Midbrain (tissue), 1 donor: Measurements from ENCODE around the gene MAPK10.
"Not testable (repeated sequence)": the region's sequence is repeated elsewhere in the genome, so short reads cannot be mapped to it uniquely, and the experiment has no call there.

Source experiments
- DNase-seq: peaks from one replicate; lab custom pipeline; 2025; lab: John Stamatoyannopoulos, UW

MAPK10 gene

DNA sequence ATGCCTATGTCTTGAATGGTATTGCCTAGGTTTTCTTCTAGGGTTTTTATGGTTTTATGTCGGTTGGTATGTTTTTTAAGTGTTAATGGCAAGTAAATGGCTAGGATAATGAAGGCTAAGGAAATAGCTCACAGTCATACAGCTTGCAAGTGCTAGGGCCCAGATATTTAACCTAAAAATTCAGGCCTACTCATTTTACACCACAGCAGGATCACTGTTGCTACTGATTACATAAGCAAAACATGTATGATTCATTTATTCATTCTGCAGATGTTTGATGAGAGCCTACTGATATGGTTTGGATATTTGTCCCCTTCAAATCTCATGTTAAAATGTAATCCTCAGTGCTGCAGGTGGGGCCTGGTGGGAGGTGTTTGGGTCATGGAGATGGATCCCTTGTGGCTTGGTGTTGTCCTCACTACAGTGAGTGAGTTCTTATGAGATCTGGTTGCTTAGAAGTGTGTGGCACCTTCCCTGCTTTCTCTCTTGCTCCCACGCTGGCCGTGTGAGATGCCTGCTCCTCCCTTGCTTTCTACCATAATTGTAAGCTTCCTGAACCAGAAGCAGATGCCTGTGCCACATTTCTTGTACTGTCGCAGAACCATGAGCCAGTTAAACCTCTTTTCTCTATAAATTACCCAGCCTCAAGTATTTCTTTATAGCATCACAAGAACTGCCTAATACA lies 175.5 kb downstream of the MAPK10 start:
- DNase-seq, result no peak

GRCh38 chr4:86181585-86181984 lies 178.3 kb downstream of the MAPK10 start:
- DNase-seq, result no peak

DNA sequence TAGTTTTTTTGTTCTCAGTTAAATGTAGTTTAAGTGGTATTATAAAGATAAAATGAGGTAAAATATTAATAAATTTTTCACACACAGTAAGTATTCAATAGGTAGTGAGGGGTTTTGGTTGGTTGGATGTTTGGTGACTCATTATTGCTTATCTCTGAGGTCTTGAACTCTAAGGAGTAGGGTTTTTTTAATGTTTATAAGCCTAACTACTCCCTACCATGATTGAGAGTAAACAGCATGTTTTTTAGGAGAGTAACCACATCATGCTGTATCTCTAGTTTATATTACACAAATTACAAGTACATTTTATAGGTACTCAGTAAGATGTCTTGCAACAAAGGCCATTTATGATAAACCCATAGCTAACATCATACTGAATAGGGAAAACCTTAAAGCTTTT lies 181.6 kb downstream of the MAPK10 start:
- DNase-seq, result no peak

DNA sequence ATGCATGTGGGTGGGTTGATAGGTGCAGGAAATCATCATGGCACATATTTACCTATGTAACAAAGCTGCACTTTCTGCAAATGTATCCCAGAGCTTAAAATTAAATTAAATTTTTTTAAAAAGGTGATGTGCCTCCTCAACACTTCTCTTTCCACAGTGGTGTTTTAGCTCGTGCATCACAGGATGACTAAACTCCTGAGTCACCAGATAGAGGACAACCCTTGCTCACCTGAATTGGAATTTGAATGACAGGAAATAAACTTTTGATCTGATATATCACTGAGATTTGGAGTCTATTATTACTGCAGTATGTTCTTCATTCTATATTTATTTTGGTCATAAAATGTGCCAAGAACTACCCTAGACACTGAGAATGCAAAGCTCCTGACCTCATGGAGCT lies 185.3 kb downstream of the MAPK10 start:
- no peak for DNase-seq

GRCh38 chr4:86168335-86168734 lies 191.5 kb downstream of the MAPK10 start:
- DNase-seq, result not testable (repeated sequence)

DNA sequence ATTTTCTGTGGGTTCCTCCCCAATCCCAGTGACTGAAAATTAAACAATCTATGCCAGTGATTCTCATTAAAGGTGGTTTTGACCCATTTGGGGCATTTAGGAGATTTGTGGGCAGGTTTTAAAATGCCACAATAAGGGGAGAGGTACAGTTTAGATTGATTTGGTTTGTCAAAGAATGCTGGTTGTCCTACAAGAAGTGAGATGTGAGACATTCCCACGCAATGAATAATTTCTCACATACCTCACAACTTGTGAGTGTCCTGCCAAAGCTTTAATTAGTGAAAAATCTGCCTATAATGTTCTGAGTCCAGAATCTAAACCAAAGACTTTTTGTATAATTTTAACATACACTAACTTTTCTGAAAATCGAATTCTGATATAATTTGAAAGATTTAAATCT lies 199.4 kb downstream of the MAPK10 start:
- no peak for DNase-seq

DNA sequence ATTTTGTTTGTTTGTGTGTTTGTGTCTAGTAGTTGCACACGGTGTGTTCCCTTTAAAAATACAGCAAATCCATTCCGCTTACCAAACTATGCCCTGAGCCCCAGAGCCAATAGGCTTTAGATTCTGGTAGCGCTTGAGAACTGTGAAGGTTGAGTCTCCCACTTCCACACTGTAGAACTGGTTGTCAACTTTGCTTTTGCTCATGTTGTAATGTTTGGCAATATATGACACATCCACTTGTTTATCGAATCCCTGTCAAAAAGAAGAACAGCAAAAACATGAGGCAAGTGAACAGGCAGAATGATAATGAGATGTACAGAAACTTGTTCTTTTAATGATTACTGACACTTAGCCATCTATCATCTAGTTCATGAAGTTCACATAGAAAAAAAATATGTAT lies 200.6 kb downstream of the MAPK10 start:
- DNase-seq, result no peak

DNA sequence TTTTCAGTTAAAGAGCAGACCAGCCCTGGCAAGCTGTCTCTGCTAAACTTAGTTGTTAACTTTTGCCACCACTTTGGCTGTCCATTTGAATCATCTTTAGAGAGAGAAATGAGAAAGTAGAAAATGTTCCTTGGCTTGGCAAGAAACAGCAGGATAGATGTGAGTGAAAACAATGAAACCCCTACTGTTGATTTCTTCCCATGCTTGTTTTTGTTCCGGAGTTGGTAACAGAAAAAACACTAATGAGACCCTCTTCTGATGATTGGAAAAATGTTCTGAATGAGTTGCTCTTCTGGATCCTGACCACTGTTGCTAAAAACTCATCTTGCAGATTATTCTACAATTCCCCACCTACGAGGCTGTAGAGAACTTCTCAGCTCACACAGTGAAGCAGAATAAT lies 203.3 kb downstream of the MAPK10 start:
- no peak for DNase-seq

- DNase-seq, result no peak
These were observed 204.1 kb downstream of the MAPK10 start for GRCh38 chr4:86155766-86156165.

GRCh38 chr4:86152454-86152853 lies 207.4 kb downstream of the MAPK10 start:
- no peak for DNase-seq

DNA sequence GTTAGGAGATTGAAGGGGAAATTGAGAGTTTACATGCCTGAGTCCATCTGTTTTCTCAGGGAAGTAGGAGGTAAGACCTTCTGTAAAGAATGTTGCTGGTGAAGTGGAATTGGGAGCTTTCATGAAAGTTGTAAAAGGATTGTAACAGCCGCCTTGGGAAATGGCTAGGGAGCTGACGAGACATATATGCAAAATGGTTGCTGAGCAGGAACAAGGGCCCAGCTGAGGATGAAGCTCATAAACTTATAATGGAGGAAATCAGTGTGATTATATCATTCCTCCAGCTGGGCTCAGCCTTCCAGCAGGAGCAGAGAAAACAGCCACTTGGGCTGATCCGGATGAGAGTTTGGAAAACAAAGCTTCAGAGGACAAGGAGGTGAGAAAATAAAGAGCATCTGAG lies 208.7 kb downstream of the MAPK10 start:
- DNase-seq, result no peak

- DNase-seq, result no peak
These were observed 218.7 kb downstream of the MAPK10 start for GRCh38 chr4:86141161-86141560.

- no peak for DNase-seq
These were observed 227.4 kb downstream of the MAPK10 start for GRCh38 chr4:86132468-86132867.

DNA sequence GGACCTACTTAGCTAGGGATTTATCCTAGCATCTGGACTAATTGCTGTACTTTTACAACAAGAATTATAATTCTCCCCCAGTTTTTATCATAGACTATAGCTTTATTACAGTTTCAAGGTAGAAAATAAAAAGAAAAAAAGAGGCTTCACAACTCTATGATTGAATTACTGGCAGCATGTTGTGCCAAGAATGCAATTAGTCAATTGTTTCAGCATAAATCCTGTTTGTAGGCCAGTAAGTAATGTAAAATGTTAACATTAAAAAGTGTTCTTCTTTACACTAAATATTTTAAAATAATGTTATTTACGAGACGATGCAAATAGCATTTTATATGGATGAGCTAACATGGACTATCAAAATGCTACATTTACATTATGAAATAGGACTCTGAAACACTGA lies 228.4 kb downstream of the MAPK10 start:
- no peak for DNase-seq

DNA sequence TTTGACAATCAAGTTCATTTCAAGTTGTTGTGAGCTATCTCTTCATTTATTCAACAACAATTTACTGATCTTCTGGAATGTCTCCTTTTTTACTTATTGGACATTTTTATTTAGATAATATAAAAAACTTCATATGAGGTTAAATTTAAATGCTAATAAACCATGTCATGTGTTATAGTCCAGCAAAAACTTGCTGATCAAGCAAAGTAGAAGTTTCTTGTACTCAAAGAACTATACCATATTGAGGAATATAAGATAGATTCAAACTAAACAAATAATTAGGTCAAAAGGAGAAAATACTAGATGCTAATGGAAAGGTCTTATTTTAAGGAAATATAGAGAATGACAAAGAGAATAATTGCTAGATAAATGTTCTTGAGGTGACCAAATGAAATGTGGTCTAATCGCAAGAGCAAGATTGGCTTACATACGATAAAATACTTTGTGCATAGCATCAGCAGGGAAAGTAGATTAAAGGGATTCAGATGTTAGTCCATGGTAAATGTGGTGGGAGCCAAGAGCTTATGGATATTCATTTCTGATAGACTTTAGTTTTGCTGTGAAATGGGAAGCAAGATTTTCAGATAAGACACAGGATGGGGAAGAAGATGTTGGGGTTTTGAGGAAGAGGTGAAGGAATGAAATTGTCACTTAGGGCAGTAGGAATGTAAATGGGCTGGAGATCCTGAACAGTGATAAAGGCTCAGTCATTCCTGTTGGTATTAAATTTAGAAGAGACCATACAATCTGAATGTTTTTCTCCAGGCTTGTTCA lies 229.5 kb downstream of the MAPK10 start:
- no peak for DNase-seq

DNA sequence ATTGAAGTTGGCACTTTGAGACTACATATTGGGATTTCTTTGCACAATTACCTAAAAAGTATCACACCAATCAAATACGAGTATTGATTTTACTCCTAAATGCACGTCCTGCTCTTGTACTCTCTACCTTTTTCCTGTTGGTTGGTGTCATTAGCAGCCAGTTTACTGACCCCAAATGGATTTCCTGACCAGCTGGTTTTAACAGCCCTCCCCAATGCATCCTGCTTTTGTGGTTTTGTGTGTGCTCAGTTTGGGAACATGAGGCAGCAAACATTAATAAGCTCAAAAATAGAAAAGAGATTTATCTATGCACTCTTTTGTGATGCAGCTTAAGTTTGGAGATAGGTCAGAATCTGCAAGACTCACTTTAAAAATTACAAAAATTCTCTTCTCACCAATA lies 230.3 kb downstream of the MAPK10 start:
- DNase-seq, result no peak

DNA sequence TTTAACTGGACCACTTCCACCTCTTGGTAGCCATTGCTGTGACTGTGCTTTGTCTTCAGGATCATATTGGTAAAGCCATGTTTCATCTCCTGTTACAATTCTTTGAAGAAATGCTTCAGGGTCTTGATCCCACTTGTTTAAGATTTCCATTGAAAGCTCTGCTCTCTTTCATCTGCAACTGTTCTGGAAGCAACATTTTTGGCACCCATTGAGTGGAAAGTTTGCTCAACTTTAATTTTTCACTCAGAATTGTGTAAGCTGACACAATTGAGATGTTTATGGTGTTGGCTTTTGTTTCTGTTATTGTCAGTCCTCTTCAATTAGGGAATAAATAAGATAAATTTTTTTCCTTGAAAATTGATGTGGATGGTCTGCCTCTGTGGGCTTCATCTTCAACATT lies 237.4 kb downstream of the MAPK10 start:
- DNase-seq, result no peak

DNA sequence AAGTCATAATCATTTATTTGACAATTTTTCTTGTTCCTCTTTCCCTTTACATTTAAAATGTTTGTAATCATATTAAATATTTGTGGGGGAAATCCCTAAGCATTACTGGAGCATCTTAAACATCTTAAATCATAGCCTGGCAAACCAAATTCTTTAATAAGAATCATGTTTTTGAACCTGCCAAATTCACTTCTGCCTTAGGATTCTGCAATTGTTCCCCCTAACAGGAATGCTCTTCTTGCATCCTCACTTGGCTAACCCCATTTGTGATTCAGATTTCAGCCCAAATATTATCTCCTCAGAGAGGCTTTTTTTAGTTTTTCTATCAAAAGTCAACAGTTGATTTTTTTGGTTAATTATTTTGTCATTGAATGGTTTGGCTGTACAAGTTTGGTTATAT lies 241.1 kb downstream of the MAPK10 start:
- DNase-seq, result no peak

- DNase-seq, result no peak
These were observed 242.0 kb downstream of the MAPK10 start for GRCh38 chr4:86117705-86118302.

GRCh38 chr4:86114563-86114962 lies 245.3 kb downstream of the MAPK10 start:
- DNase-seq, result no peak

- DNase-seq, result no peak
These were observed 251.0 kb downstream of the MAPK10 start for GRCh38 chr4:86108834-86109233.

- no peak for DNase-seq
These were observed 251.7 kb downstream of the MAPK10 start for GRCh38 chr4:86108137-86108536.

DNA sequence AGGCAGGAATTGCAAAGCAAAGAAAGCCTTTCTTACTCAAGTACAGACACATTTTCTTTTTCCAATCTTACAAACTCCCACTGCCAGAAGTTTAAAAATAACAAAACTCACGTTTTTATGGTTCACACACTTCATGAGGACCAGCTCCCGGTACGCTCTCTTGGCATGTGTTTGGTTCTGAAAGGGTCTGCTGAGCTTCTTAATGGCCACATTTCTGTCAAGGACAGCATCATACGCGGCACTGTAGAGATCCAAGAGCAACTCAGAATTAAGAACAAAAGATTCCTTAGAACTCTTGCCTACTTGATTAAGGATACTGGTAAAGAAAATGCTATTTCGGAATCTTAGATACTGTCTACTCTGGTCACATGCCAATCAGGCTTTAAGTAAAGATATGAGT lies 252.7 kb downstream of the MAPK10 start:
- DNase-seq, result no peak
